ENCODE data around the gene FUT8.

FUT8 gene

GRCh38 chr14:65565948-65566347 is 153.4 kb downstream of the FUT8 start:
- Histone ChIP-seq H2BK5ac (ENCODE audit: low read length) (no peak overlapping the region), H3K4me3 (ENCODE audit: low read length in 2 of 2) (no peak overlapping the region), H3K9me3 (replicated peaks in 1 of 2; ENCODE audit: control insufficient read depth in 2 of 2, insufficient read depth in 1 of 2, low read depth in 1 of 2, low read length in 2 of 2) (no peaks in the 10 kb centered on the region), H4K91ac (ENCODE audit: low read depth, low read length, poor library complexity) (no peak overlapping the region), H3K4me2 (ENCODE audit: insufficient read depth, low read length, poor library complexity, severe bottlenecking) (no peak overlapping the region), H3K27ac (replicated peaks; ENCODE audit: low read length) (no peak overlapping the region), H3K27me3 (ENCODE audit: control insufficient read depth in 3 of 3, insufficient read depth in 3 of 3, low read depth in 1 of 3, low read length in 3 of 3) (no peaks in the 10 kb centered on the region), H2BK120ac (ENCODE audit: low read depth, low read length) (no peak overlapping the region), H3K36me3 (replicated peaks in 1 of 2; ENCODE audit: control insufficient read depth in 2 of 2, insufficient read depth in 2 of 2, low read length in 2 of 2) (peaks cover 0 to 3% of the 10 kb centered on the region in 2 donors), H3K23ac (ENCODE audit: low read depth, low read length, poor library complexity) (no peak overlapping the region), H3K4me1 (ENCODE audit: control insufficient read depth in 2 of 2, insufficient read depth in 1 of 2, low read depth in 1 of 2, low read length in 2 of 2) (no peaks in the 10 kb centered on the region), H3K14ac (ENCODE audit: low read length) (no peak overlapping the region), H2BK12ac (ENCODE audit: low read length) (no peak overlapping the region), H4K8ac (ENCODE audit: low read depth, low read length) (no peak overlapping the region), H2BK15ac (ENCODE audit: low read length) (no peak overlapping the region), H2AFZ (ENCODE audit: low read length) (no peak overlapping the region), H3K18ac (ENCODE audit: low read length) (no peak overlapping the region), H2AK5ac (ENCODE audit: low read depth, low read length) (no peak overlapping the region), H3K79me1 (ENCODE audit: low read depth, low read length) (no peaks in the 10 kb centered on the region), H3K9ac (ENCODE audit: low read depth, low read length, poor library complexity) (no peak overlapping the region), H3K4ac (ENCODE audit: low read length) (no peak overlapping the region)
- DNase-seq (ENCODE audit: low spot score), result no peak
- WGBS, 2 donors (ENCODE audit: extremely low coverage in 2 of 2, insufficient read length in 2 of 2, insufficient replicate concordance in 1 of 2), result no CpG with 5 or more reads among the region's 1 CpG

- Histone ChIP-seq H2AK5ac (ENCODE audit: low read depth, low read length) (no peak overlapping the region), H3K9me3 (replicated peaks in 1 of 2; ENCODE audit: control insufficient read depth in 2 of 2, insufficient read depth in 1 of 2, low read depth in 1 of 2, low read length in 2 of 2) (no peaks in the 10 kb centered on the region), H2BK120ac (ENCODE audit: low read depth, low read length) (no peak overlapping the region), H3K23ac (ENCODE audit: low read depth, low read length, poor library complexity) (no peak overlapping the region), H4K91ac (ENCODE audit: low read depth, low read length, poor library complexity) (no peak overlapping the region), H2BK5ac (ENCODE audit: low read length) (no peak overlapping the region), H3K4me3 (ENCODE audit: low read length in 2 of 2) (no peak overlapping the region), H3K27me3 (ENCODE audit: control insufficient read depth in 3 of 3, insufficient read depth in 3 of 3, low read depth in 1 of 3, low read length in 3 of 3) (no peaks in the 10 kb centered on the region), H3K4ac (ENCODE audit: low read length) (no peak overlapping the region), H2BK15ac (ENCODE audit: low read length) (no peak overlapping the region), H3K4me1 (ENCODE audit: control insufficient read depth in 2 of 2, insufficient read depth in 1 of 2, low read depth in 1 of 2, low read length in 2 of 2) (no peaks in the 10 kb centered on the region), H3K14ac (ENCODE audit: low read length) (no peak overlapping the region), H3K18ac (ENCODE audit: low read length) (no peak overlapping the region), H3K79me1 (ENCODE audit: low read depth, low read length) (no peaks in the 10 kb centered on the region), H4K8ac (ENCODE audit: low read depth, low read length) (no peak overlapping the region), H3K27ac (replicated peaks; ENCODE audit: low read length) (no peak overlapping the region), H3K9ac (ENCODE audit: low read depth, low read length, poor library complexity) (no peak overlapping the region), H2AFZ (ENCODE audit: low read length) (no peak overlapping the region), H2BK12ac (ENCODE audit: low read length) (no peak overlapping the region), H3K36me3 (replicated peaks in 1 of 2; ENCODE audit: control insufficient read depth in 2 of 2, insufficient read depth in 2 of 2, low read length in 2 of 2) (no peaks in the 10 kb centered on the region), H3K4me2 (ENCODE audit: insufficient read depth, low read length, poor library complexity, severe bottlenecking) (no peak overlapping the region)
- no peak for DNase-seq (ENCODE audit: low spot score)
- WGBS, 2 donors (ENCODE audit: extremely low coverage in 2 of 2, insufficient read length in 2 of 2, insufficient replicate concordance in 1 of 2), result no CpG with 5 or more reads among the region's 5 CpGs
Observed at GRCh38 chr14:65566820-65567522, 154.4 kb downstream of the FUT8 start.

- DNase-seq (ENCODE audit: low spot score), result no peak
- Histone ChIP-seq H3K79me1 (ENCODE audit: low read depth, low read length) (no peaks in the 10 kb centered on the region), H3K4me1 (ENCODE audit: control insufficient read depth in 2 of 2, insufficient read depth in 1 of 2, low read depth in 1 of 2, low read length in 2 of 2) (no peaks in the 10 kb centered on the region), H4K91ac (ENCODE audit: low read depth, low read length, poor library complexity) (no peak overlapping the region), H3K4me3 (ENCODE audit: low read length in 2 of 2) (no peak overlapping the region), H2AK5ac (ENCODE audit: low read depth, low read length) (no peak overlapping the region), H3K9ac (ENCODE audit: low read depth, low read length, poor library complexity) (no peak overlapping the region), H3K27ac (replicated peaks; ENCODE audit: low read length) (no peak overlapping the region), H3K27me3 (ENCODE audit: control insufficient read depth in 3 of 3, insufficient read depth in 3 of 3, low read depth in 1 of 3, low read length in 3 of 3) (no peaks in the 10 kb centered on the region), H3K18ac (ENCODE audit: low read length) (no peak overlapping the region), H2BK12ac (ENCODE audit: low read length) (no peak overlapping the region), H3K9me3 (replicated peaks in 1 of 2; ENCODE audit: control insufficient read depth in 2 of 2, insufficient read depth in 1 of 2, low read depth in 1 of 2, low read length in 2 of 2) (no peaks in the 10 kb centered on the region), H2BK15ac (ENCODE audit: low read length) (no peak overlapping the region), H3K4me2 (ENCODE audit: insufficient read depth, low read length, poor library complexity, severe bottlenecking) (no peak overlapping the region), H4K8ac (ENCODE audit: low read depth, low read length) (no peak overlapping the region), H2BK120ac (ENCODE audit: low read depth, low read length) (no peak overlapping the region), H3K23ac (ENCODE audit: low read depth, low read length, poor library complexity) (no peak overlapping the region), H2BK5ac (ENCODE audit: low read length) (no peak overlapping the region), H2AFZ (ENCODE audit: low read length) (no peak overlapping the region), H3K4ac (ENCODE audit: low read length) (no peak overlapping the region), H3K36me3 (replicated peaks in 1 of 2; ENCODE audit: control insufficient read depth in 2 of 2, insufficient read depth in 2 of 2, low read length in 2 of 2) (no peaks in the 10 kb centered on the region), H3K14ac (ENCODE audit: low read length) (no peak overlapping the region)
- WGBS, 2 donors (ENCODE audit: extremely low coverage in 2 of 2, insufficient read length in 2 of 2, insufficient replicate concordance in 1 of 2), result no CpG with 5 or more reads among the region's 2 CpGs
Observed at GRCh38 chr14:65574611-65575010, 162.1 kb downstream of the FUT8 start.

- Histone ChIP-seq H2BK12ac (ENCODE audit: low read length) (no peak overlapping the region), H3K18ac (ENCODE audit: low read length) (no peak overlapping the region), H3K14ac (ENCODE audit: low read length) (no peak overlapping the region), H3K4ac (ENCODE audit: low read length) (no peak overlapping the region), H3K36me3 (replicated peaks in 1 of 2; ENCODE audit: control insufficient read depth in 2 of 2, insufficient read depth in 2 of 2, low read length in 2 of 2) (no peaks in the 10 kb centered on the region), H2AK5ac (ENCODE audit: low read depth, low read length) (no peak overlapping the region), H3K4me1 (ENCODE audit: control insufficient read depth in 2 of 2, insufficient read depth in 1 of 2, low read depth in 1 of 2, low read length in 2 of 2) (no peaks in the 10 kb centered on the region), H4K8ac (ENCODE audit: low read depth, low read length) (no peak overlapping the region), H4K91ac (ENCODE audit: low read depth, low read length, poor library complexity) (no peak overlapping the region), H2AFZ (ENCODE audit: low read length) (no peak overlapping the region), H3K4me2 (ENCODE audit: insufficient read depth, low read length, poor library complexity, severe bottlenecking) (no peak overlapping the region), H3K27me3 (ENCODE audit: control insufficient read depth in 3 of 3, insufficient read depth in 3 of 3, low read depth in 1 of 3, low read length in 3 of 3) (no peaks in the 10 kb centered on the region), H3K23ac (ENCODE audit: low read depth, low read length, poor library complexity) (no peak overlapping the region), H2BK120ac (ENCODE audit: low read depth, low read length) (no peak overlapping the region), H2BK5ac (ENCODE audit: low read length) (no peak overlapping the region), H3K9ac (ENCODE audit: low read depth, low read length, poor library complexity) (no peak overlapping the region), H3K9me3 (replicated peaks in 1 of 2; ENCODE audit: control insufficient read depth in 2 of 2, insufficient read depth in 1 of 2, low read depth in 1 of 2, low read length in 2 of 2) (no peaks in the 10 kb centered on the region), H3K79me1 (ENCODE audit: low read depth, low read length) (no peaks in the 10 kb centered on the region), H2BK15ac (ENCODE audit: low read length) (no peak overlapping the region), H3K27ac (replicated peaks; ENCODE audit: low read length) (no peak overlapping the region), H3K4me3 (ENCODE audit: low read length in 2 of 2) (no peak overlapping the region)
- no CpG with 5 or more reads among the region's 6 CpGs for WGBS, 2 donors (ENCODE audit: extremely low coverage in 2 of 2, insufficient read length in 2 of 2, insufficient replicate concordance in 1 of 2)
- DNase-seq (ENCODE audit: low spot score), result no peak
Observed at GRCh38 chr14:65575389-65575788, 162.9 kb downstream of the FUT8 start.

Measured in neuronal stem cell (in vitro differentiated cells).